H1 (cell line): ENCODE results near the gene SMO. TPM values are rescaled to one million over a fixed set of nuclear protein-coding genes. Genes with fewer than 3 reads are reported as not detected.

Source experiments
- ATF3 ChIP-seq: IDR thresholded peaks from 2 replicates; pipeline ENCODE4 v1.6.1; 2011; ENCODE audit warnings: low read depth, mild to moderate bottlenecking, low read length; ENCODE audit not compliant: insufficient read depth
- BACH1 ChIP-seq: IDR thresholded peaks from 2 replicates; pipeline ENCODE4 v1.6.1; 2012; ENCODE audit warnings: low read length, improper control_type of control experiment
- BCL11A ChIP-seq, 2 experiments: IDR thresholded peaks; one replicate each; pipeline ENCODE4 v1.6.1; 2011; ENCODE audit warnings: low read depth in 2 of 2, low read length in 2 of 2, mild to moderate bottlenecking in 2 of 2
- CREB1 ChIP-seq: IDR thresholded peaks from 2 replicates; pipeline ENCODE4 v1.6.1; 2012; ENCODE audit warnings: inconsistent platforms
- FOSL1 ChIP-seq: IDR thresholded peaks from 2 replicates; pipeline ENCODE4 v1.6.1; 2011; ENCODE audit warnings: mild to moderate bottlenecking, low read depth, low read length, moderate library complexity; ENCODE audit not compliant: insufficient read depth
- JUN ChIP-seq: IDR thresholded peaks from 2 replicates; pipeline ENCODE4 v1.6.1; 2011; ENCODE audit warnings: low read depth, mild to moderate bottlenecking, improper control_type of control experiment, low read length
- KDM5A ChIP-seq: fragments of 200-600 bp; IDR thresholded peaks from 2 replicates; pipeline ENCODE4 v1.7.1; 2012; ENCODE audit warnings: mild to moderate bottlenecking, low read length, inconsistent platforms, mixed read lengths
- POLR2A ChIP-seq, 2 experiments: IDR thresholded peaks; 1 replicate in 1 of 2; 2 replicates in 1 of 2; pipeline ENCODE4 v1.6.1; 2011; ENCODE audit warnings: low read depth in 2 of 2, low read length in 2 of 2, mild to moderate bottlenecking in 2 of 2; ENCODE audit errors: control extremely low read depth in 1 of 2
- RAD21 ChIP-seq, 2 experiments: IDR thresholded peaks in 1 of 2; conservative IDR thresholded peaks in 1 of 2; 2 replicates each; pipeline ENCODE4 v1.6.1; 2011; ENCODE audit warnings: low read depth in 2 of 2, low read length in 2 of 2, improper control_type of control experiment in 1 of 2, inconsistent platforms in 1 of 2, mild to moderate bottlenecking in 1 of 2, moderate library complexity in 1 of 2
- SAP30 ChIP-seq: fragments of 300-600 bp; sonication (generic); IDR thresholded peaks from 2 replicates; pipeline ENCODE4 v1.7.1; 2012; ENCODE audit warnings: low read length, moderate library complexity, mild to moderate bottlenecking, inconsistent platforms; ENCODE audit not compliant: insufficient read depth, insufficient replicate concordance
- SIN3A ChIP-seq, 2 experiments: IDR thresholded peaks in 1 of 2; conservative IDR thresholded peaks in 1 of 2; 2 replicates each; pipeline ENCODE4 v1.6.1; 2011 to 2012; ENCODE audit warnings: low read length in 2 of 2, improper control_type of control experiment in 1 of 2, low read depth in 1 of 2, mild to moderate bottlenecking in 1 of 2
- SP1 ChIP-seq: IDR thresholded peaks from 2 replicates; pipeline ENCODE4 v1.6.1; 2011; ENCODE audit warnings: low read depth, low read length
- SP2 ChIP-seq: IDR thresholded peaks from 2 replicates; pipeline ENCODE4 v1.6.1; 2012; ENCODE audit warnings: mild to moderate bottlenecking, low read length, inconsistent platforms
- SP4 ChIP-seq: IDR thresholded peaks from 2 replicates; pipeline ENCODE4 v1.6.1; 2012; ENCODE audit warnings: low read length, inconsistent platforms
- TEAD4 ChIP-seq: IDR thresholded peaks from 2 replicates; pipeline ENCODE4 v1.6.1; 2012; ENCODE audit warnings: low read depth, low read length, inconsistent platforms, mixed read lengths
- YY1 ChIP-seq: IDR thresholded peaks from 2 replicates; pipeline ENCODE4 v1.6.1; 2011; ENCODE audit warnings: low read depth, mild to moderate bottlenecking, low read length
- polyA plus RNA-seq, 7 experiments: library from polyadenylated mRNA; depleted of rRNA in 3 of 7; stranded (reverse) in 5 of 7; unstranded in 2 of 7; fragments of >200 nt in 5 of 7; fragments of 200-250 nt in 2 of 7; gene quantifications; 1 replicate in 5 of 7; 2 replicates in 1 of 7; 4 replicates in 1 of 7; pipeline versions ENCODE4 v1.2.1 to v1.2.3, GENCODE V29; 2011 to 2013; ENCODE audit warnings: missing spikeins in 2 of 7, mixed read lengths in 2 of 7
- total RNA-seq: library from RNA; stranded (reverse); fragmentation: NEBNext Ultra II Directional; extraction: Animal tissue kit (Norgen Biotek cat#: 25700); gene quantifications from 2 replicates; pipeline ENCODE4 v1.2.1, GENCODE V29; 2021
- TF ChIP-seq, protein P1 (sequence below): IDR thresholded peaks from 2 replicates; pipeline ENCODE4 v1.6.1; 2012; ENCODE audit warnings: inconsistent platforms
- TF ChIP-seq, protein P2 (sequence below), 3 experiments: IDR thresholded peaks; 1 replicate in 2 of 3; 2 replicates in 1 of 3; pipeline versions ENCODE4 v1.5.1 to v1.6.1; 2011; ENCODE audit warnings: low read length in 3 of 3, mild to moderate bottlenecking in 3 of 3, inconsistent platforms in 2 of 3, low read depth in 1 of 3, moderate library complexity in 1 of 3; ENCODE audit not compliant: insufficient read depth in 1 of 3; ENCODE audit errors: control extremely low read depth in 1 of 3

Gene SMO
- total and polyA plus RNA-seq, 2 of the 8 experiments (the other 6 are each of a cell fraction or from before 2014, with no cell fraction given): 64.5 to 67.6 TPM

- TF ChIP-seq FOSL1: no peak
- 0 out of 4 replicates have a peak, but pooled peaks of 1 of the 2 experiments have one; percentile 2 for TF ChIP-seq RAD21 (IDR thresholded peaks at IDR 0.05 in 1 of 2, conservative IDR thresholded peaks at IDR 0.05 in 1 of 2; ENCODE audit: low read depth in 2 of 2, low read length in 2 of 2)
- TF ChIP-seq BACH1: peak; percentile 93
- no peak for TF ChIP-seq SP2
- peak; percentile 47; the same call in 1 of the 2 replicates for TF ChIP-seq CREB1
- peak; percentile 87; the same call in 1 of the 2 replicates for TF ChIP-seq SP4
- peak in 1 of 2 experiments; percentile 59; a peak in 2 of 3 replicates for TF ChIP-seq POLR2A (IDR thresholded peaks at IDR 0.05; ENCODE audit: control extremely low read depth in 1 of 2, low read depth in 2 of 2, low read length in 2 of 2)
- TF ChIP-seq KDM5A: no peak
- peak; percentile 41 for TF ChIP-seq YY1
- TF ChIP-seq SAP30: peak; percentile 54
- no peak for TF ChIP-seq BCL11A (IDR thresholded peaks at IDR 0.05; ENCODE audit: low read depth in 2 of 2, low read length in 2 of 2)
- TF ChIP-seq, protein P1, sequence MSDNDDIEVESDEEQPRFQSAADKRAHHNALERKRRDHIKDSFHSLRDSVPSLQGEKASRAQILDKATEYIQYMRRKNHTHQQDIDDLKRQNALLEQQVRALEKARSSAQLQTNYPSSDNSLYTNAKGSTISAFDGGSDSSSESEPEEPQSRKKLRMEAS: peak; percentile 79
- 0 out of 2 replicates have a peak, but pooled peaks have one; percentile 21 for TF ChIP-seq TEAD4
- no peak for TF ChIP-seq JUN
- TF ChIP-seq, protein P2, sequence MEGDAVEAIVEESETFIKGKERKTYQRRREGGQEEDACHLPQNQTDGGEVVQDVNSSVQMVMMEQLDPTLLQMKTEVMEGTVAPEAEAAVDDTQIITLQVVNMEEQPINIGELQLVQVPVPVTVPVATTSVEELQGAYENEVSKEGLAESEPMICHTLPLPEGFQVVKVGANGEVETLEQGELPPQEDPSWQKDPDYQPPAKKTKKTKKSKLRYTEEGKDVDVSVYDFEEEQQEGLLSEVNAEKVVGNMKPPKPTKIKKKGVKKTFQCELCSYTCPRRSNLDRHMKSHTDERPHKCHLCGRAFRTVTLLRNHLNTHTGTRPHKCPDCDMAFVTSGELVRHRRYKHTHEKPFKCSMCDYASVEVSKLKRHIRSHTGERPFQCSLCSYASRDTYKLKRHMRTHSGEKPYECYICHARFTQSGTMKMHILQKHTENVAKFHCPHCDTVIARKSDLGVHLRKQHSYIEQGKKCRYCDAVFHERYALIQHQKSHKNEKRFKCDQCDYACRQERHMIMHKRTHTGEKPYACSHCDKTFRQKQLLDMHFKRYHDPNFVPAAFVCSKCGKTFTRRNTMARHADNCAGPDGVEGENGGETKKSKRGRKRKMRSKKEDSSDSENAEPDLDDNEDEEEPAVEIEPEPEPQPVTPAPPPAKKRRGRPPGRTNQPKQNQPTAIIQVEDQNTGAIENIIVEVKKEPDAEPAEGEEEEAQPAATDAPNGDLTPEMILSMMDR (IDR thresholded peaks at IDR 0.05; ENCODE audit: control extremely low read depth in 1 of 3, insufficient read depth in 1 of 3, low read depth in 1 of 3, low read length in 3 of 3): no peak
- peak in 1 of 2 experiments; percentile 26; a peak in 1 of 4 replicates for TF ChIP-seq SIN3A (conservative IDR thresholded peaks at IDR 0.05 in 1 of 2, IDR thresholded peaks at IDR 0.05 in 1 of 2; ENCODE audit: low read depth in 1 of 2, low read length in 2 of 2)
- peak; percentile 78; the same call in 1 of the 2 replicates for TF ChIP-seq SP1
- peak; percentile 43 for TF ChIP-seq ATF3
Observed at GRCh38 chr7:129224251-129225205, 36.1 kb downstream of the SMO start, which contains the start of gene AHCYL2 (continued).
